Measurements from ENCODE around the gene FUZ. TPM values are rescaled to one million over a fixed set of nuclear protein-coding genes. Genes with fewer than 3 reads are reported as not detected.

The FUZ gene
- total RNA-seq, 4 donors from 2014 or later, result 9.1 to 21.5 (median 15.6) TPM

DNA sequence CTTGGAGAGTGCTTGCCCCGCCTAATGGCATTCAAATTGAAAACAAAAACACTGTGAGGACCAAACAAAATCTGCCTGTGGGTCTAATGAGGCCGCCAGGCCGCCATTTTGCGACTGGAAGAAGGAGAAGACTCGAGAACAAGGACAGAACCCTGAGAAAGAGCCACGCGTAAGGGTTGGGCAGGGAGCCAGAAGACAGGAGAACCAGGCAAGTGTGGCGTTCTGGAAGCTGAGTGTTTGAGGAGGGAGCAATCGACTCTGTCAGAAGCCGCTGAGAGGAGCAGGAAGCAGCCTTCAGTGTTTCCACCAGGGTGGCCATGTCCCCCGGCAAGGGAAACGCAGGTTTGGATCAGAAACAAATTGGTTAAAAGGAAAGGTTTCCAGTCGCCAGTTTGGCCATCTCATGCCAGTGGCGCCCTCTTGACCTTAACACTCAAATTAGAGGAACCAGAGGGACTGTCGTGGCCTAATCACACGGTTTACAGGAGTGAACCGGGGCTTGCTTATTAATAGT is 27.7 kb upstream of the FUZ start:
- TF ChIP-seq, protein P1, sequence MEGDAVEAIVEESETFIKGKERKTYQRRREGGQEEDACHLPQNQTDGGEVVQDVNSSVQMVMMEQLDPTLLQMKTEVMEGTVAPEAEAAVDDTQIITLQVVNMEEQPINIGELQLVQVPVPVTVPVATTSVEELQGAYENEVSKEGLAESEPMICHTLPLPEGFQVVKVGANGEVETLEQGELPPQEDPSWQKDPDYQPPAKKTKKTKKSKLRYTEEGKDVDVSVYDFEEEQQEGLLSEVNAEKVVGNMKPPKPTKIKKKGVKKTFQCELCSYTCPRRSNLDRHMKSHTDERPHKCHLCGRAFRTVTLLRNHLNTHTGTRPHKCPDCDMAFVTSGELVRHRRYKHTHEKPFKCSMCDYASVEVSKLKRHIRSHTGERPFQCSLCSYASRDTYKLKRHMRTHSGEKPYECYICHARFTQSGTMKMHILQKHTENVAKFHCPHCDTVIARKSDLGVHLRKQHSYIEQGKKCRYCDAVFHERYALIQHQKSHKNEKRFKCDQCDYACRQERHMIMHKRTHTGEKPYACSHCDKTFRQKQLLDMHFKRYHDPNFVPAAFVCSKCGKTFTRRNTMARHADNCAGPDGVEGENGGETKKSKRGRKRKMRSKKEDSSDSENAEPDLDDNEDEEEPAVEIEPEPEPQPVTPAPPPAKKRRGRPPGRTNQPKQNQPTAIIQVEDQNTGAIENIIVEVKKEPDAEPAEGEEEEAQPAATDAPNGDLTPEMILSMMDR (IDR thresholded peaks at IDR 0.05), result no peak
- no peak for TF ChIP-seq POLR2A (IDR thresholded peaks at IDR 0.05)
- 91 to 93% methylated on average over 17 of the region's 17 CpGs for WGBS, 2 donors

DNA sequence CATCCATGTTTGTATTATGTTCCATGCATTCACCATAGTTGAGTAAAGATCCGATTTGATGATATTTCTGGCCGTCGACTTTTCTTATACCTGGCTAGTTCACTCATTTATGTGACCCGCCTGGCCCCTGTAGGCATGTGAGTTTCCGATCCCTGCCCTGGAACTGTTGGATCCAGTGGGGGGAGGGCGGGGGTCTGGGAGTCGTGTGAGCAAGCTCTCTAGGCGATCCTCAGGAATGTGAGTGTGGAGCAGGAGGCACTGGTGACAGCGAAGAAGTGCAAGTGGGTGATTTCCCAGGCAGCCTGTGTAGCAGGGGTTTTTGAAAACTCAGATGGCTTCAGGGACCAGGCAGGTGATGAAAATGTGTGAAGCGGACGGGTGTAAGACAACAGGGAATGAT is 27.2 kb upstream of the FUZ start:
- TF ChIP-seq POLR2A (IDR thresholded peaks at IDR 0.05), result no peak
- TF ChIP-seq, protein P1 (IDR thresholded peaks at IDR 0.05), result no peak
- H3K4me3 ChIP-seq (ENCODE audit: low read depth, poor library complexity, severe bottlenecking), result no peak overlapping the region
- no peak for DNase-seq (ENCODE audit: low spot score in 2 of 2)
- intact Hi-C loops (cut with DNase I; ENCODE audit: low total_unique reads), result no loop called here
- 87 to 88% methylated on average over 11 of the region's 11 CpGs for WGBS, 2 donors

More for the DNA sequence above, 27.7 kb upstream of the FUZ start:
- no peak for DNase-seq (ENCODE audit: low spot score in 2 of 2)
- intact Hi-C loops (cut with DNase I; ENCODE audit: low total_unique reads), result no loop called here
- H3K4me3 ChIP-seq (ENCODE audit: low read depth, poor library complexity, severe bottlenecking), result no peak overlapping the region

DNA sequence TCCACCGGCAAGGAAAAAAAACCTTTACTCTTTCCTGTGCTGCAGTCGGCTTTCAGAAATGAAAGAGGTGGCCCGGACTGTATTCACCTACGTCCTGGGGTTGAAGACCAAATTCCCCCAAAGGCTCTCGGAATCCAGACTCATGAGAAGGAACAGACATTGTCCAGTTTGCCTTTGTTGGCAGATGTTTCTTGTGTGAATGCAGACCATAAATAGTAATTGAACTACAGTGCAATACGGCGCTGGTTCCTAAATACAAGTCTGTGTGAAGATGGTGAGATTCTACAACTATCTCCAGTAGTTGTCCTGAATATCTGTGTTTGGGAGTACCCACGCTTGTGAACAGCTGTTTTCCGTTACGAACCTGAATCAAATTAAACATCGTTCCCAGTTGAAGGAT is 26.6 kb upstream of the FUZ start:
- 90 to 91% methylated on average over 11 of the region's 11 CpGs for WGBS, 2 donors
- TF ChIP-seq, protein P1 (IDR thresholded peaks at IDR 0.05), result no peak
- TF ChIP-seq POLR2A (IDR thresholded peaks at IDR 0.05), result no peak
- no peak for DNase-seq (ENCODE audit: low spot score in 2 of 2)
- no peak overlapping the region for H3K4me3 ChIP-seq (ENCODE audit: low read depth, poor library complexity, severe bottlenecking)
- intact Hi-C loops (cut with DNase I; ENCODE audit: low total_unique reads), result no loop called here

DNA sequence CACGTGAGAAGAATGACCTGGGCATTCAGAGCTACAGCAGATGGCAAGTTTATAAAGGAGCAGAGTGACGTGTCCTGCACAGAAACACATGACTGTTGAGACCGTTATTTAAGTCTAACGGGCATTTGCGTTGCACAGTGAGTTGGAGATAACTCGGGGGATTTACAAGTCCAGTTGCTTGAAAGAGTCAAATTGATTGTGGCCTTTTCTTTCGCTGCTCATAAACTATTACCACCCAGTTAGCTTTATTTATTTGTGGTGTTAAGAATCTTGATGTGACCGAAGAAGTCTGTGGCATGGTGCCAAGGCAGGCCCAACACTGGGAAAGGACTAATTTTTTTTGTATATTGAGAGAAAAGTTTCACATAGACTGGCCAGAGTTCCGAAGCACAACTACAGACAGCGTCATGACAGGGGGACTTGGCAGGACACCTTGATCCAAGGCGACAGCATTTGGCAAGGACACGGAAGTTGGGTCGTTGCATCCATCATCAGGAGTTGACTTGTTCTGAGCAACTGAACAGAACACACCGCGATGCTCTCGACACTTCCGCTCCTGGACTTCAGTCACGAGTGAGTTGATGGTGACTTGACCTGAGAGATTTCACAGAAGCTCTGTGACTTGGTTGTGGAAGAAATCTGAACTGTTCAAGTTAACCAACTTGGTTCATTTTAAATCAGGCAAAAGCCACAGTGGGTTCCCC is 25.9 kb upstream of the FUZ start:
- TF ChIP-seq POLR2A (IDR thresholded peaks at IDR 0.05), result no peak
- TF ChIP-seq, protein P1 (IDR thresholded peaks at IDR 0.05), result no peak
- intact Hi-C loops (cut with DNase I; ENCODE audit: low total_unique reads), result no loop called here
- DNase-seq (ENCODE audit: low spot score in 2 of 2), result no peak
- 93 to 95% methylated on average over 18 of the region's 18 CpGs for WGBS, 2 donors
- no peak overlapping the region for H3K4me3 ChIP-seq (ENCODE audit: low read depth, poor library complexity, severe bottlenecking)

DNA sequence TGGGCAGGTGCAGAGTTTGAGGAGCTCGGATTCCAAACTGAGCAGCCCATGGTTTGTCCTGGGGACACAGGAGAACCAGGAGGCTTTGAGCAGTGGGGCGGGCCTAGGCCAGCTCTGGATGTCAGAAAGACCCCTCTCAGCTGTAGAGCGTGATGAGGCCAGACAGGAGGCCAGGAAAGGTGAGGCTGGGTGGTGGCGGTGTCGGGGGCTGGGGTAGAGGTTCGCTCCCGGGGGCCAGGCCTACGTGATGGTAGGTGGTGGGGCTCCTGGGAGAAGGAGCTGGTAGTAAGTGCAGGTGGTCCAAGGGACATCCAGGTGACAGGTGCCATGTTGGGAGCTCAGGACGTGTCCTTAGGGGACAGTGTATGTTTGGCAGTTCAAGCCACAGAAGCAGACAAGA is 24.3 kb upstream of the FUZ start:
- no peak for TF ChIP-seq POLR2A (IDR thresholded peaks at IDR 0.05)
- TF ChIP-seq, protein P1 (IDR thresholded peaks at IDR 0.05), result no peak
- intact Hi-C loops (cut with DNase I; ENCODE audit: low total_unique reads), result no loop called here
- no peak overlapping the region for H3K4me3 ChIP-seq (ENCODE audit: low read depth, poor library complexity, severe bottlenecking)
- 95 to 99% methylated on average over 9 of the region's 9 CpGs for WGBS, 2 donors
- no peak for DNase-seq (ENCODE audit: low spot score in 2 of 2)

DNA sequence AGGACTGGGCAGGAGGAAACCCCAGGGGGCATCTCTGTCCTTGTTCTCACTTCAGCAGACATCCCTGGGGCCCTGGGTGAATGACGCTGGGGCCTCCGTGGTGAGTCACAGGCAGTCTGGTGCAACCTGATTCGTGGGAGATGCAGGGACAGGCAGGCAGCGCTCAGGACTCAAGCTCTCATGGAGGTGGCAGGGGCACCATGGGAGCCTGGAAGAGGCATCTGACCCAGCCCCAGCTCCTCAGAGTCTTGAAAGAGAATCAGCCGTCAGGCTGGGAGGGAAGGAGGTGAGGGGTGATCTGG is 23.9 kb upstream of the FUZ start:
- WGBS, 2 donors, result 84 to 91% methylated on average over 3 to 5 of the region's 5 CpGs
- no peak for DNase-seq (ENCODE audit: low spot score in 2 of 2)
- no peak overlapping the region for H3K4me3 ChIP-seq (ENCODE audit: low read depth, poor library complexity, severe bottlenecking)
- intact Hi-C loops (cut with DNase I; ENCODE audit: low total_unique reads), result no loop called here
- TF ChIP-seq, protein P1 (IDR thresholded peaks at IDR 0.05), result no peak
- TF ChIP-seq POLR2A (IDR thresholded peaks at IDR 0.05), result no peak
